HCT116 (cell line): ENCODE results near the gene DHRS11.
A peak's percentile ranks its signal among the peaks of the same experiment; 100 is the strongest.

ENCODE experiments used
- ATF3 ChIP-seq: IDR thresholded peaks from 2 replicates; pipeline ENCODE4 v1.6.1; 2012
- CTCF ChIP-seq, 3 experiments: fragments of 200-600 bp in 1 of 3; sonication (generic) in 1 of 3; IDR thresholded peaks in 2 of 3; conservative IDR thresholded peaks in 1 of 3; 2 replicates each; pipeline ENCODE4 v1.5.1; 2012 to 2017; ENCODE audit warnings: low read depth in 2 of 3, low read length in 2 of 3, antibody characterized with exemption in 1 of 3, borderline replicate concordance in 1 of 3, control low read depth in 1 of 3, mild to moderate bottlenecking in 1 of 3, mixed read lengths in 1 of 3, mixed run types in 1 of 3, moderate library complexity in 1 of 3; ENCODE audit not compliant: insufficient read depth in 1 of 3
- EGR1 ChIP-seq: IDR thresholded peaks from 2 replicates; pipeline ENCODE4 v1.6.1; 2012; ENCODE audit warnings: low read depth
- ELF1 ChIP-seq: IDR thresholded peaks from 2 replicates; pipeline ENCODE4 v1.6.1; 2012; ENCODE audit warnings: low read depth, borderline replicate concordance
- EZH2 ChIP-seq: fragments of 200-600 bp; sonication (generic); IDR thresholded peaks from 2 replicates; pipeline ENCODE4 v1.6.1; 2017; ENCODE audit warnings: antibody characterized with exemption, mixed run types
- POLR2A ChIP-seq: IDR thresholded peaks from 2 replicates; pipeline ENCODE4 v1.7.0; 2011; ENCODE audit warnings: borderline replicate concordance; ENCODE audit not compliant: insufficient read depth, insufficient read length; ENCODE audit errors: extremely low read depth
- POLR2AphosphoS5 ChIP-seq: IDR thresholded peaks from 2 replicates; pipeline ENCODE4 v1.6.1; 2011; ENCODE audit warnings: mild to moderate bottlenecking, low read depth, low read length, moderate library complexity
- RAD21 ChIP-seq: IDR thresholded peaks from 2 replicates; pipeline ENCODE4 v1.6.1; 2012; ENCODE audit warnings: low read depth, mild to moderate bottlenecking
- SP1 ChIP-seq: IDR thresholded peaks from 2 replicates; pipeline ENCODE4 v1.6.1; 2012; ENCODE audit warnings: low read depth
- TCF7L2 ChIP-seq: IDR thresholded peaks from 2 replicates; pipeline ENCODE4 v1.7.0; 2011; ENCODE audit warnings: borderline replicate concordance, inconsistent platforms; ENCODE audit not compliant: insufficient read depth, insufficient read length; ENCODE audit errors: extremely low read depth
- YY1 ChIP-seq: IDR thresholded peaks from 2 replicates; pipeline ENCODE4 v1.6.1; 2011; ENCODE audit warnings: low read length, low read depth, moderate library complexity, mild to moderate bottlenecking; ENCODE audit not compliant: insufficient replicate concordance; ENCODE audit errors: extremely low read depth

GRCh38 chr17:36601303-36602029 lies 9.8 kb downstream of the DHRS11 start, which contains the start of gene MRM1:
- TF ChIP-seq CTCF (IDR thresholded peaks at IDR 0.05 in 2 of 3, conservative IDR thresholded peaks at IDR 0.05 in 1 of 3; ENCODE audit: borderline replicate concordance in 1 of 3, insufficient read depth in 1 of 3, low read depth in 2 of 3, low read length in 2 of 3) = no peak
- no peak for TF ChIP-seq ATF3
- peak; percentile 94 for TF ChIP-seq POLR2AphosphoS5
- TF ChIP-seq ELF1 = peak; percentile 98
- peak; percentile 32 for TF ChIP-seq YY1
- peak; percentile 88 for TF ChIP-seq POLR2A
- peak; percentile 83 for TF ChIP-seq EGR1
- no peak for TF ChIP-seq EZH2
- TF ChIP-seq TCF7L2 = peak; percentile 30
- TF ChIP-seq RAD21 = no peak
- TF ChIP-seq SP1 = peak; percentile 65
